C4-2B (cell line): ENCODE measurements around the gene ISOC1.

Experiments
- ZFX ChIP-seq: fragments of 450-650 bp; IDR thresholded peaks from 2 replicates; pipeline ENCODE4 v1.6.1; 2017
- TF ChIP-seq, protein P1 (sequence below): fragments of 450-650 bp; conservative IDR thresholded peaks from 2 replicates; pipeline ENCODE4 v1.5.1; 2017; ENCODE audit warnings: mild to moderate bottlenecking

DNA sequence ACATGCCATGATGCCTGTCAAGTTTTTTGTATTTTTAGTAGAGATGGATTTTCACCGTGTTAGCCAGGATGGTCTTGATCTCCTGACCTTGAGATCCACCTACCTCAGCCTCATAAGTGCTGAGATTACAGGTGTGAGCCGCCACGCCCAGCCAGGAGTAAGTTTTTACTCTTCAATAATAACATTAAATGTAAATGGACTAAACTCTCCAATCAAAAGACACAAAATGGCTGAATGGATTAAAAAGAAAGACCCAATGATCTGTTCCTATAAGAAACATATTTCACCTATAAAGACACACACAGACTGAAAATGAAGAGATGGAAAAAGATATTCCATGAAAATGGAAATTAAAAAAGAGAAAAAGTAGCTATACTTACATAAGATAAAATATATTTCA is 37.2 kb upstream of the ISOC1 start:
- TF ChIP-seq, protein P1, sequence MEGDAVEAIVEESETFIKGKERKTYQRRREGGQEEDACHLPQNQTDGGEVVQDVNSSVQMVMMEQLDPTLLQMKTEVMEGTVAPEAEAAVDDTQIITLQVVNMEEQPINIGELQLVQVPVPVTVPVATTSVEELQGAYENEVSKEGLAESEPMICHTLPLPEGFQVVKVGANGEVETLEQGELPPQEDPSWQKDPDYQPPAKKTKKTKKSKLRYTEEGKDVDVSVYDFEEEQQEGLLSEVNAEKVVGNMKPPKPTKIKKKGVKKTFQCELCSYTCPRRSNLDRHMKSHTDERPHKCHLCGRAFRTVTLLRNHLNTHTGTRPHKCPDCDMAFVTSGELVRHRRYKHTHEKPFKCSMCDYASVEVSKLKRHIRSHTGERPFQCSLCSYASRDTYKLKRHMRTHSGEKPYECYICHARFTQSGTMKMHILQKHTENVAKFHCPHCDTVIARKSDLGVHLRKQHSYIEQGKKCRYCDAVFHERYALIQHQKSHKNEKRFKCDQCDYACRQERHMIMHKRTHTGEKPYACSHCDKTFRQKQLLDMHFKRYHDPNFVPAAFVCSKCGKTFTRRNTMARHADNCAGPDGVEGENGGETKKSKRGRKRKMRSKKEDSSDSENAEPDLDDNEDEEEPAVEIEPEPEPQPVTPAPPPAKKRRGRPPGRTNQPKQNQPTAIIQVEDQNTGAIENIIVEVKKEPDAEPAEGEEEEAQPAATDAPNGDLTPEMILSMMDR, result no peak
- no peak for TF ChIP-seq ZFX
